Activated naive CD4-positive, alpha-beta T cell (primary cell): ENCODE data around the gene NCS1.

Experiments used
- DNase-seq, 4 experiments: peaks; one replicate each; lab custom pipeline; 2025; lab: John Stamatoyannopoulos, UW

The NCS1 gene

GRCh38 chr9:130172161-130172857 lies at the start of gene NCS1:
NCS1 (plus strand) TSS chr9:130172404; CDS start chr9:130172664, 260 bp downstream.
- peak in 2 of 4 experiments; percentile 10 to 28 for DNase-seq

DNA sequence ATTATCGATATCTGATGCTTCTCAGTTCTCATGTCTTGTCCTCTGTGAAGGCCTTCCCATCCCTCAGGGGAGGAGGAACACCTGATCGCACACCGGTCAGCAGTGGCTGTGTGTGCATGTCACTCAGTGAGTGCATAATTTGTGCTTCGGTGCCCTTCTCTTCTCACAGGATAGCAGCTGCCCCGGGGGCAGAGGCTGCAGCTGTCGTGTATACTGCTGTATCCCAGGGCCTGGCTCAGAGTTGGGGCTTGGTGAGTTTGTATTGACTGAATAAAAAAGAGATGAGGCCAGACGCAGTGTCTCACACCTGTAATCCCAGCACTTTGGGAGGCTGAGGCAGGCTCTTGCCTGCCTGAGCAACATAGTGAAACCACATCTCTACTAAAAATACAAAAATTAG lies 49.7 kb upstream of the NCS1 start:
- DNase-seq, result no peak

- no peak for DNase-seq
Measured at GRCh38 chr9:130124085-130124860, 47.9 kb upstream of the NCS1 start.

GRCh38 chr9:130126721-130127433 lies 45.3 kb upstream of the NCS1 start:
- no peak for DNase-seq

DNA sequence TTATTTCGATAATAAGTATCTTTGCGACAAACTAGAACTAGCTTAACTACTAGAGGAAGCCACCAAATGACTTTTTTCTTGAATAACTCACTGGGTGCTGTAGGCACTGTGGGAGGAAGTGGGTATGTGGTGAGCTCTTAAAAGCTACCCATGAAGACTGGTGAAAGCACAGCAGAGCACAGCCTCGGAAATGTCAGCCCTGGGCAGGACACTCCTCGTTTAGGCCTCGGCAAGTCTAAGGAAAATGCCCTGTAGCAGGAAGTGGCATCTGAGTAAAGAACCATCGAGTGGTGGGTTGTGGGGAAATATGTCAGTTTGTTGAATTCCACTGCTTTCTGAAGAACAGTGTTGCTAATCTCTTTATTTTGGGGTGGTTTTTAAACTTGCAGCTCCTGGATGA lies 44.0 kb upstream of the NCS1 start:
- DNase-seq, result peak in 2 of 4 experiments; percentile 46 to 54

DNA sequence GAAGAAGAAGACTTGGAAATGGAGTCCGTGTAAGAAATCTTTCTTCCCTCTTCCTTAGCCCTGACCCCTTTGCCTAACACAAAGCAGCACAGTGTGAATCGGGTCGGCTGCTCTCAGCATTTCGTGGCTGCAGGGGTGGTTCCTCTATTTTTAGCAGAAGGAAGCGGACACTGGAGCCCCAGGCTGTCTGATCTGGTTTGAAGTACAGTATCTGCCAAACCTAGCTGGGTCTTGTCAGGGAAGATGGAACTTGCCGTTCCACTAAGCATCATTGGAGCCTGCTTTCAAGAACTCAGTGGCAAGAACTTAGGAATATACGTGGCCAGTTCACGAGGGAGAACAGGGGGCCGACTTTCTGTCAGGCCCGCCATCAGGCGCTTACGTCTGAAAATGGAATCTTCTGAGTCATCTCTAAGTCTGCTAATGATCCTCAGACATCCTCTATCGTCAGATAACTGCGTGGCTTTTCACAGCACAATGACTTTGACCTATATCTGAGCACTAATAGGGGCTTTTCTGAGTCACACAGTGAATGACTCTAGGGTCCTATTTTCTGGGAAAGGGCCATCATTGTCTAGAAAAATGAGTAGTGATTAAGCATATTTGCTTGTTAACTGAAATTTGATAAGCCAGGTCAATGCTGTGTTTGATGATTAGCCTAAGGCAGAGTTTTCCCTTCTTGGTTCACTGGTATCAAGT lies 43.3 kb upstream of the NCS1 start:
- DNase-seq, result no peak

DNA sequence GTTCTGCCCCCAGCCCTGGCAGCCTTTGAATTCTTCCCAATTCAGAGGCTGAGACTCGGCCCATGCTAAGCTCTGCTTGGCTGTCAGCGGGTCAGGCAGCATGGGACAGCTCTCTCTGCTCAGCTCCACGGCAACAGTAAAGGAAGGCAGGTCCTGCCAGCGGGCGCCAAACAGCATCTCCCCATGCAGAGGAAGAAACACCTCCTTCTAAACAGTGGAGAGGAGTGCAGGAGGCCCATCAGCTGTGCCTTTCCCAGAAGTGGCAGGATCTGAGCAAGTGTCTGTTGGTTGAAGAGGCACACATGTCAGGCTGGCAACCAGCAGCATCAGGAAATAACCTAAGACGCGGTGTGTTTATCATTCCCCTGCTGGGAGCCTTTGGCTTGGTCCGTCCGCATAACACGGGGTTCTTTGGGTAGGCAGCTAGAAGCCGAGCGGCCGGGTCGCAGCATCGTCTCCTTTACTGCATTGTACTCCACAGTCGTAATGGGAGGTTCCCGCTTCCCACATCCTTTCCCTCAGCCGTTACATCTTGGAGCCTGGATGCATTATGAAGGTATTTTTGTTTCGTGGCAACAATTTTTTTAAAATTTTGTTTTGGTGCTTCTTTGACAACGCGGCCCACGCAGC lies 42.7 kb upstream of the NCS1 start:
- no peak for DNase-seq

- DNase-seq, result no peak
Measured at GRCh38 chr9:130132746-130133145, 39.5 kb upstream of the NCS1 start.

- no peak for DNase-seq
Measured at GRCh38 chr9:130137081-130137640, 35.0 kb upstream of the NCS1 start.

- no peak for DNase-seq
Measured at GRCh38 chr9:130137641-130138081, 34.5 kb upstream of the NCS1 start.

- DNase-seq, result no peak
Measured at GRCh38 chr9:130138171-130138653, 34.0 kb upstream of the NCS1 start.

- peak in 1 of 4 experiments; percentile 10 for DNase-seq
Measured at GRCh38 chr9:130138791-130139190, 33.4 kb upstream of the NCS1 start.

GRCh38 chr9:130139251-130139650 lies 33.0 kb upstream of the NCS1 start:
- DNase-seq, result no peak

- no peak for DNase-seq
Measured at GRCh38 chr9:130140706-130141105, 31.5 kb upstream of the NCS1 start.

DNA sequence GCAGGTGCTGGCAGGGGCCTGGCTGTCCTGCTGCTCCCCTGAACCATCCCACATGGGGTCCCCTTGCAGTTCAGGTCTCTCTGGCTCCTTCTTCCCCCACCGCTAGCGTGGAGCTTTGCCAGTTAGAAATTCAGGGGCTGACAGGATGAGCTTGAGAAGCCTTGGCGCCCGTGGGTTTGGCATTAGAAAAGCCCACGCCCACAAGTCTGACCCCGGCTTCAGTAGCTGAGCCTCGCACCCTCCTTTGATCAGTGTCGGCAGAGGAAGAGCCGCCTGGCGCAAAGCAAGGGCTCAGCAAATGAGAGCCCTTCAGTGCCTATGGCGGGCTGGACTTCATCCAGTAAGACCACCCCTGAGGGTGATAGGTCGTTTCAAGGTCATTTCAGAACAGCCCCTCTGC lies 30.1 kb upstream of the NCS1 start:
- no peak for DNase-seq

DNA sequence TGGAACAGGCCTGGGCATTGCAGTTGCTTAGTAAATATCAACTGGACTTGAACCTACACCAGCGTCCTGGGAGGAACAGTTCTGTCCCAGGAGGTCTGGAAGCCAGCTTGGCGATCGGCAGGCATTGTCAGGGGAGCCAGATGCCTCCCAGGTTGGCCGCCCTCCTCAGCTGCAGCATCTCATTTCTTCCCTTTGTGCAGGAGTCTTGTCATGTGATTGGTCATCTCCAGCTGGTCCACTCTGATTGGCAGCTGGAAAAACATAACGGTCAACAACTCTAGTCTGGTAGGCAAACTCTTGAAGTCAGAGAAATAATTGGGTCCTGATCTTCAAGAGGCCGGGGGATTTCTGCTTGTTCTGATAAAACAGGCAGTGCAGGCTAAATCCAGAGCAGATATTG lies 29.6 kb upstream of the NCS1 start:
- DNase-seq, result no peak

DNA sequence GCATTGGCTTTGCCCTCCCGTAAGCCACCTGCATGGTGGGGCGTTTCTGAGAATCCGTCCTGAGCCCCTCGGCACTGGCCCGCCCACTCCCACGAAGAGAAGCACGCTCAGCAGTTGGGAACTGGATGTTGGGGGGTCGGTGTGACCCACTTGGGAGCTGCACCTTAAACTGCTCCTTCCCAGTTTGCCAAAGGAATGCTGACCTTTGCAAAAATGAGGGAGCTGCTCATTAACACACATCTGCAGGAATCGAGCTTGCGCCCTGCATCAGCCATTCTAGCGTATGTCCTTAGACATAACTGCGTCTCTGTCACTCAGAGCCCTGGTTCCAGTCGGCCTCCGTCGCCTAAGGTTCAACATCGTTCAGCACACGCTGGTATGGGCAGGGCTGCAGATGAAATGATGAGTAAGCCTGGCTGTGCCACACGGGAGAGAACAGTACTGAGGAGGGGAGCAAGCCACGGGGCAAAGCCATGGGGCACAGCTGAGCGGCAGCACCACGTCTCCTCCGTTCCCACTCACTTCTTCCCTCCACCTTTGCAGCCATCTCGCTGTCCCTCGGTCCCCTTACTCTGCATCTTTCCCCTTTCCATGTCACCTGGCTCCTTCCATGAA lies 28.8 kb upstream of the NCS1 start:
- no peak for DNase-seq

GRCh38 chr9:130143958-130144366 lies 28.2 kb upstream of the NCS1 start:
- DNase-seq, result no peak

DNA sequence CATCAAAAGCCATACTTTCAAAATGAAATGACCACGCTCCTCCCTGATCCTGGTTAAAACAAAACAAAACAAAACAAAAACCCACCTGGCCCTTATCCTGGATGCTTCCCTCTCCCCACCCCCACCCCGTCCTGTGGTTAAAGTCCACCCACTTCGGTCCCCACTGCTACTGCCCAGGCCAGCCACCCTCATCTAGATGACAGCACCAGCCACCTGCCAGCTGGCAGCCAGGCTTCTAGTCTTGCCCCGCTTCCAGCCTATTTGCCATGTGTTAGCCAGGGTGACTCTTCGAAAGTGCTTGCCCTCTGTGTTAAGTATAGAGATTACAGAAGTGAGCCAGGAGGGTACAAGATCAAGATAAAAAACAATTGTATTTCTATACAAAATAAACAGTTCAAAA lies 27.5 kb upstream of the NCS1 start:
- no peak for DNase-seq

GRCh38 chr9:130145658-130146057 lies 26.5 kb upstream of the NCS1 start:
- no peak for DNase-seq

- DNase-seq, result no peak
Measured at GRCh38 chr9:130147198-130147597, 25.0 kb upstream of the NCS1 start.
